HEK293 (cell line): ENCODE measurements around the gene ASCC1.

Experiments used
- KLF10 ChIP-seq: fragments of 450-650 bp; IDR thresholded peaks from 2 replicates; pipeline ENCODE4 v1.5.1; 2018; ENCODE audit warnings: missing biosample characterization, mild to moderate bottlenecking, missing genetic modification characterization
- ZNF132 ChIP-seq: fragments of 450-650 bp; formaldehyde crosslinking; IDR thresholded peaks from 2 replicates; pipeline ENCODE4 v1.5.1; 2017; ENCODE audit warnings: missing biosample characterization, missing genetic modification characterization, borderline replicate concordance
- ZNF138 ChIP-seq: fragments of 450-650 bp; formaldehyde crosslinking; IDR thresholded peaks from 2 replicates; pipeline ENCODE4 v1.5.1; 2016; ENCODE audit warnings: missing biosample characterization, missing genetic modification characterization, borderline replicate concordance
- ZNF558 ChIP-seq: fragments of 450-650 bp; formaldehyde crosslinking; IDR thresholded peaks from 2 replicates; pipeline ENCODE4 v1.5.1; 2016; ENCODE audit warnings: missing biosample characterization, missing genetic modification characterization
- TF ChIP-seq, protein P1 (sequence below): fragments of 450-650 bp; formaldehyde crosslinking; IDR thresholded peaks from 2 replicates; pipeline ENCODE4 v1.5.1; 2016; ENCODE audit warnings: missing biosample characterization, missing genetic modification characterization

DNA sequence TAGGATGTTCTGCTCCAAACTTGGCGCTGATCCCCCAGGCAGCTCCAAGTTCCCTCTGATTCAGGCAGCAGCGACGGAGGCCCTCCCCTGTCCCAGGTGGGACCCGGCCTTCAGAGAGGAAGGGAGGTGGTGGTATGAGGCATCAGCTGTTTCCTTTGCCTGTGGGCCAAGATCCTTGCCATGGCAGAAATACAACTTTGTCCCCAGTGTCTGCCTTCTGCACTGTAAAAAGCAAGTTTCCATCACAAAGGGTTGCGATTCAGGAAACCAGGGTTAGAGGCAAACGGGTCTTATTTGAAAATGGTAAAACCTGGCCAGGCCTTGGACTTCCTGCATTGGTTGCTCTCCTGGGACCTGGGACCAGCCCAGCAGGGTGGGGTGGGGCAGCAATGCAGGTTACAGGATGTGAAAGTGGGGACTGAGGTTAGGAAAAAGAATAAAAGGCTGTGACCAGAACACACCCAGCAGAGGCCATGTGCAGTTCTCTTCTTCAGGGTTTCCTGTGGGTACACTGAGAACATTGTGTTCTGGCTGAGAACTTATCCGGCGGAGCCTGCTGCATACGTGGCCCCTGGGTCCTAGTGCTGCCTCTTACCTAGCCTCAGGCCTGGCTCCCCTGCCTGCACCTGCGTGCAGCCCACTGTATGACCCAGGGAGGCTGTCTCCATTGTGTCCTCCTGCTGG, 32.5 kb upstream of the ASCC1 start:
- TF ChIP-seq ZNF558 (tag by site-specific recombination) (no peak), KLF10 (tag by site-specific recombination) (no peak), ZNF138 (no peak), ZNF132 (tag by site-specific recombination) (no peak)
- TF ChIP-seq, protein P1, sequence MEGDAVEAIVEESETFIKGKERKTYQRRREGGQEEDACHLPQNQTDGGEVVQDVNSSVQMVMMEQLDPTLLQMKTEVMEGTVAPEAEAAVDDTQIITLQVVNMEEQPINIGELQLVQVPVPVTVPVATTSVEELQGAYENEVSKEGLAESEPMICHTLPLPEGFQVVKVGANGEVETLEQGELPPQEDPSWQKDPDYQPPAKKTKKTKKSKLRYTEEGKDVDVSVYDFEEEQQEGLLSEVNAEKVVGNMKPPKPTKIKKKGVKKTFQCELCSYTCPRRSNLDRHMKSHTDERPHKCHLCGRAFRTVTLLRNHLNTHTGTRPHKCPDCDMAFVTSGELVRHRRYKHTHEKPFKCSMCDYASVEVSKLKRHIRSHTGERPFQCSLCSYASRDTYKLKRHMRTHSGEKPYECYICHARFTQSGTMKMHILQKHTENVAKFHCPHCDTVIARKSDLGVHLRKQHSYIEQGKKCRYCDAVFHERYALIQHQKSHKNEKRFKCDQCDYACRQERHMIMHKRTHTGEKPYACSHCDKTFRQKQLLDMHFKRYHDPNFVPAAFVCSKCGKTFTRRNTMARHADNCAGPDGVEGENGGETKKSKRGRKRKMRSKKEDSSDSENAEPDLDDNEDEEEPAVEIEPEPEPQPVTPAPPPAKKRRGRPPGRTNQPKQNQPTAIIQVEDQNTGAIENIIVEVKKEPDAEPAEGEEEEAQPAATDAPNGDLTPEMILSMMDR (tag by site-specific recombination) = no peak
